Measurements from ENCODE around the gene SLC25A14.

Gene SLC25A14

DNA sequence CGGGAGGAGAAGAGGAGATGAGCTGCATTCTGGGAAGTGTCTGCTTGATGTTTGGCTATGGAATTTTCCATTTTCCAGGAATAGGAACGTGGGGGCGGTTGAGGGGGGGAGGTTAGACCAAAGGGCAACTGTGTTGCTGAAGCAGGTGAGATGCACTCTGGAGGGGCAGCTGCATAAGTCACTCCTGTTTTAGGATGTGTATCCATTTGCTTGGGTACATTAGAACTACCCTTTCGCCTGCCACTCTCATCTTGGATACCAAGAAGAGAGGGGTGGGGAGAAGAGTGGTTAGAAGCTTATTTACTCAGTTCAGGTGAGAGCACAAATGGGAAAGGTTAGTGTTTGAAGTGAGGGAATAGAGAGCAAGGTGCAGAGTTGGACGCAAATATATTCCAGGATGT lies 46.7 kb downstream of the SLC25A14 start:
- H3K4me3 ChIP-seq (ENCODE audit: low read length) = no peak overlapping the region
- H3K27me3 ChIP-seq (ENCODE audit: insufficient read depth, low read length) = no peaks in the 10 kb centered on the region

GRCh38 chrX:130393451-130394074 lies 53.8 kb downstream of the SLC25A14 start:
- Histone ChIP-seq H3K9ac (ENCODE audit: low read depth, low read length) (no peak overlapping the region), H3K36me3 (ENCODE audit: insufficient read depth, low read depth, low read length) (no peaks in the 10 kb centered on the region), H3K27ac (ENCODE audit: low read length) (no peak overlapping the region), H3K9me3 (ENCODE audit: insufficient read depth, low read depth, low read length) (no peaks in the 10 kb centered on the region), H3K27me3 (ENCODE audit: insufficient read depth, low read length) (no peaks in the 10 kb centered on the region; the same call in 1 of the 2 replicates), H3K4me3 (ENCODE audit: low read length) (no peak overlapping the region), H3K4me1 (ENCODE audit: insufficient read depth, low read length) (no peaks in the 10 kb centered on the region)

More for the DNA sequence above, 46.7 kb downstream of the SLC25A14 start:
- Histone ChIP-seq H3K9me3 (ENCODE audit: insufficient read depth, low read depth, low read length) (no peaks in the 10 kb centered on the region), H3K9ac (ENCODE audit: low read depth, low read length) (no peak overlapping the region), H3K27ac (ENCODE audit: low read length) (no peak overlapping the region), H3K36me3 (ENCODE audit: insufficient read depth, low read depth, low read length) (no peaks in the 10 kb centered on the region), H3K4me1 (ENCODE audit: insufficient read depth, low read length) (no peaks in the 10 kb centered on the region)

DNA sequence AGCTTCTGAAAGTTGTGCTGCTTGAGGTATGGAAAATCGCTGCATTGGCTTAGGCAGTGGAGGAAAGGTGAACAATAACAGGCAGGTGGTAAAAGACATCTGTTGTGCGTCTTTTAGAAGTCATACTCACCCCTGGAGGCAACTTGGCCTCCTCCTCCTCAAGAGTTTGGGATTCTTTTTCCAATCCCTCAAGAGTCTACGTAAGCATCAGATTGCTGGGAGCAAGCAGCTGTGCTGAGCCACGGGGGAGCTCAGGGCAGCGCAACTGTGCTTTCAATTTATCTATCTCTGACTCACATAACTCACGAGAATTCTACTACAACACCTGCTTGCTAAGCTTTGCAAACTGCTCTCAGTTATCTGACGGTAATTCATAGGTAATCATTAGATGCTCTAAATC lies 55.6 kb downstream of the SLC25A14 start:
- Histone ChIP-seq H3K27ac (ENCODE audit: low read length) (no peak overlapping the region), H3K27me3 (ENCODE audit: insufficient read depth, low read length) (peaks cover 13% of the 10 kb centered on the region), H3K9me3 (ENCODE audit: insufficient read depth, low read depth, low read length) (no peaks in the 10 kb centered on the region), H3K9ac (ENCODE audit: low read depth, low read length) (no peak overlapping the region), H3K36me3 (ENCODE audit: insufficient read depth, low read depth, low read length) (no peaks in the 10 kb centered on the region), H3K4me1 (ENCODE audit: insufficient read depth, low read length) (no peaks in the 10 kb centered on the region), H3K4me3 (ENCODE audit: low read length) (no peak overlapping the region)

- Histone ChIP-seq H3K27ac (ENCODE audit: low read length) (peak within 1 kb of the TSS; percentile 81), H3K4me1 (ENCODE audit: insufficient read depth, low read length) (no peaks in the 10 kb centered on the region), H3K9me3 (ENCODE audit: insufficient read depth, low read depth, low read length) (no peaks in the 10 kb centered on the region), H3K9ac (ENCODE audit: low read depth, low read length) (peak within 1 kb of the TSS; percentile 97), H3K4me3 (ENCODE audit: low read length) (peak within 1 kb of the TSS; percentile 98), H3K27me3 (ENCODE audit: insufficient read depth, low read length) (peaks cover 13% of the 10 kb centered on the region), H3K36me3 (ENCODE audit: insufficient read depth, low read depth, low read length) (peaks cover 13% of the 10 kb centered on the region; the same call in 1 of the 2 replicates)
These were observed 61.9 kb downstream of the SLC25A14 start, which contains the start of gene RBMX2 for GRCh38 chrX:130401415-130402207. TSS of gene RBMX2 (plus strand) at chrX:130401987. CDS start at chrX:130402033, 46 bp downstream.

DNA sequence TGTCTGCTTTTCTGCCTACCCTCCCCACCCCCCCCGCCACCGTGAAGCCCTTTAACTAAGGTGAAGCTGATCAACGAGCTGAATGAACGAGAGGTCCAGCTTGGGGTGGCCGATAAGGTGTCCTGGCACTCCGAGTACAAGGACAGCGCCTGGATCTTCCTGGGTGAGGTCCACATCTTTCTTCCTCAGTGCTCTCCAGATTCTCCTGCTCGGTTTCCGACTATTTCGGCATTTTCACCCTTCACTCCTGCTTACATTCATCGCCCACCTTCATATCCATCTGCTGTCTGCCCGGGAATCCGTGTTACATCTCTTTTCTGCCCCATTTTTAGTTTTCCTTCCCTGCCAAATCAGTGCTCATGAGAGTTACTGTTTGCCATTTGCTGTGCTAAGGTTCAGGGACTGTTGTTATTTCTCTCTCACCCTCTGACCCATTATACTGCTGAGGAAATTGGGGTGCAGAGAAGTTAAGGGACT lies 62.5 kb downstream of the SLC25A14 start:
- Histone ChIP-seq H3K4me1 (ENCODE audit: insufficient read depth, low read length) (no peaks in the 10 kb centered on the region), H3K9ac (ENCODE audit: low read depth, low read length) (peak overlapping the region; percentile 97; the same call in 1 of the 2 replicates), H3K27me3 (ENCODE audit: insufficient read depth, low read length) (peaks cover 13% of the 10 kb centered on the region; the same call in 1 of the 2 replicates), H3K9me3 (ENCODE audit: insufficient read depth, low read depth, low read length) (no peaks in the 10 kb centered on the region), H3K4me3 (ENCODE audit: low read length) (peak overlapping the region; percentile 98), H3K36me3 (ENCODE audit: insufficient read depth, low read depth, low read length) (peaks cover 13% of the 10 kb centered on the region; the same call in 1 of the 2 replicates), H3K27ac (ENCODE audit: low read length) (no peak overlapping the region)

DNA sequence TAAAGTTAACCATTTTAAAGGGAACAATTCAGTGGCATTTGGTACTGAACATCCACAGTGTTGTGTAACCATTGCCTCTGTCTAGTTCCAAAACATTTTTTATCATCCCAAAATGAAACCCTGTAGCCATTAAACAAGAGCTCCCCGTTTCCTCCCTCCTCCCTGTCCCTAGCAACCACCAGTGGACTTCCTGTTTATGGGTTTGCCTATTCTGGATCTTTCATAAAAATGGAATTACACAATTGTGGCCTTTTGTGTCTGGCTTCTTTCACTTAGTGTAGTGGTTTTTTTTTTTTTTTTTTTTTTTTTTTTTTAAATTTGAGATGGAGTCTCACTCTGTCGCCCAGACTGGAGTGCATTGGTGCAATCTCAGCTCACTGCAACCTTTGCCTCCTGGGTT lies 73.7 kb downstream of the SLC25A14 start:
- H3K4me3 ChIP-seq (ENCODE audit: low read length) = no peak overlapping the region
- H3K4me1 ChIP-seq (ENCODE audit: insufficient read depth, low read length) = no peaks in the 10 kb centered on the region
- peaks cover 37% of the 10 kb centered on the region for H3K36me3 ChIP-seq (ENCODE audit: insufficient read depth, low read depth, low read length)
- no peak overlapping the region for H3K9ac ChIP-seq (ENCODE audit: low read depth, low read length)
- no peak overlapping the region for H3K27ac ChIP-seq (ENCODE audit: low read length)
- no peaks in the 10 kb centered on the region for H3K9me3 ChIP-seq (ENCODE audit: insufficient read depth, low read depth, low read length)
- no peaks in the 10 kb centered on the region for H3K27me3 ChIP-seq (ENCODE audit: insufficient read depth, low read length)

GRCh38 chrX:130414800-130415199 lies 75.1 kb downstream of the SLC25A14 start:
- Histone ChIP-seq H3K36me3 (ENCODE audit: insufficient read depth, low read depth, low read length) (peaks cover 26% of the 10 kb centered on the region), H3K9ac (ENCODE audit: low read depth, low read length) (no peak overlapping the region), H3K4me1 (ENCODE audit: insufficient read depth, low read length) (peaks cover 7% of the 10 kb centered on the region; the same call in 1 of the 2 replicates), H3K4me3 (ENCODE audit: low read length) (no peak overlapping the region), H3K27me3 (ENCODE audit: insufficient read depth, low read length) (no peaks in the 10 kb centered on the region), H3K27ac (ENCODE audit: low read length) (no peak overlapping the region), H3K9me3 (ENCODE audit: insufficient read depth, low read depth, low read length) (no peaks in the 10 kb centered on the region)

DNA sequence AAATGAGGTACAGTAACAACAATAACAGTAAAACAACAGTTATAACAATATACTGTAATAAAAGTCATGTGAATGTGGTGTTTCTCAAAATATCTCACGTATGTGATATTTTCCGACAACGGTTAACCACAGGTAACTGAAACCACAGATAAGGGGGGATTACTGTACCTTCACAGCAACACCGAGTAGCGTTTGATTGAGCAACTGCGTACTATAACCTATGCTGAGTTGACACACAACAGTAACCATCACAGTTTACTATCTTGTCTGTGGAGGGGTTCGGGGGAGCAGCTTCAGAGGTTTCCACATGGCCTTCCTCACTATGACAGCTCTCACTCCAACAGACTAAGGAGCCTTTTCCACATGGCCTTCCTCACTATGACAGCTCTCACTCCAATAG lies 75.5 kb downstream of the SLC25A14 start:
- H3K36me3 ChIP-seq (ENCODE audit: insufficient read depth, low read depth, low read length) = peaks cover 24% of the 10 kb centered on the region
- no peak overlapping the region for H3K9ac ChIP-seq (ENCODE audit: low read depth, low read length)
- H3K4me3 ChIP-seq (ENCODE audit: low read length) = no peak overlapping the region
- no peaks in the 10 kb centered on the region for H3K27me3 ChIP-seq (ENCODE audit: insufficient read depth, low read length)
- H3K27ac ChIP-seq (ENCODE audit: low read length) = no peak overlapping the region
- no peaks in the 10 kb centered on the region for H3K9me3 ChIP-seq (ENCODE audit: insufficient read depth, low read depth, low read length)
- H3K4me1 ChIP-seq (ENCODE audit: insufficient read depth, low read length) = peaks cover 7% of the 10 kb centered on the region; the same call in 1 of the 2 replicates

- H3K9me3 ChIP-seq (ENCODE audit: insufficient read depth, low read depth, low read length) = no peaks in the 10 kb centered on the region
- no peak overlapping the region for H3K4me3 ChIP-seq (ENCODE audit: low read length)
- H3K9ac ChIP-seq (ENCODE audit: low read depth, low read length) = no peak overlapping the region
- no peak overlapping the region for H3K27ac ChIP-seq (ENCODE audit: low read length)
- peaks cover 7% of the 10 kb centered on the region; the same call in 1 of the 2 replicates for H3K4me1 ChIP-seq (ENCODE audit: insufficient read depth, low read length)
- no peaks in the 10 kb centered on the region for H3K27me3 ChIP-seq (ENCODE audit: insufficient read depth, low read length)
- 0 out of 2 replicates have a peak, but pooled peaks cover 15% of the 10 kb centered on the region for H3K36me3 ChIP-seq (ENCODE audit: insufficient read depth, low read depth, low read length)
These were observed 77.1 kb downstream of the SLC25A14 start for GRCh38 chrX:130416785-130417184.

- Histone ChIP-seq H3K9ac (ENCODE audit: low read depth, low read length) (no peak overlapping the region), H3K4me1 (ENCODE audit: insufficient read depth, low read length) (peaks cover 7% of the 10 kb centered on the region; the same call in 1 of the 2 replicates), H3K27me3 (ENCODE audit: insufficient read depth, low read length) (no peaks in the 10 kb centered on the region), H3K9me3 (ENCODE audit: insufficient read depth, low read depth, low read length) (no peaks in the 10 kb centered on the region), H3K36me3 (ENCODE audit: insufficient read depth, low read depth, low read length) (0 out of 2 replicates have a peak, but pooled peaks cover 9% of the 10 kb centered on the region), H3K4me3 (ENCODE audit: low read length) (no peak overlapping the region), H3K27ac (ENCODE audit: low read length) (no peak overlapping the region)
These were observed 78.3 kb downstream of the SLC25A14 start for GRCh38 chrX:130418066-130418465.

DNA sequence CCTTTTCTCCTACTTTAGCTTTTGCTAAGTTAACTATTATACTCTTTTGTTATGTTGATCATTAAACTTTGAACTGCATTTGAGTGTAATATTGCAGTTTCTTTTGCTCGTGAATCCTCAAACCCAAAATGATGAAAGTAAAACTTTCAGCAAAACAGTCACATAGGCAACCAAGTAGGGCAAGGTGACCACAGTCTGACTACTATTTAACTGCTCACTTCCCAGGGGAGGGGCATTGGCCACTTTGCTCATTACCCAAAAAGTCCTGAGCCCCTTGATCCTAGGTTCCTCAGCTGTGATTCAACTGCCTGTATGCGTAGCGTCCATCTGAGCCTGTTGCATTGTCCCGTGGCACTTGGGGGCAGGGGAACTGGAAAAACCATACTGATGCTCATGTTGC lies 79.0 kb downstream of the SLC25A14 start:
- Histone ChIP-seq H3K4me1 (ENCODE audit: insufficient read depth, low read length) (peaks cover 7% of the 10 kb centered on the region; the same call in 1 of the 2 replicates), H3K4me3 (ENCODE audit: low read length) (no peak overlapping the region), H3K9me3 (ENCODE audit: insufficient read depth, low read depth, low read length) (no peaks in the 10 kb centered on the region), H3K36me3 (ENCODE audit: insufficient read depth, low read depth, low read length) (0 out of 2 replicates have a peak, but pooled peaks cover 9% of the 10 kb centered on the region), H3K27me3 (ENCODE audit: insufficient read depth, low read length) (no peaks in the 10 kb centered on the region), H3K27ac (ENCODE audit: low read length) (no peak overlapping the region), H3K9ac (ENCODE audit: low read depth, low read length) (no peak overlapping the region)

Measured in iPS-20b (cell line).